ENCODE measurements around the gene CALU.

Gene CALU

DNA sequence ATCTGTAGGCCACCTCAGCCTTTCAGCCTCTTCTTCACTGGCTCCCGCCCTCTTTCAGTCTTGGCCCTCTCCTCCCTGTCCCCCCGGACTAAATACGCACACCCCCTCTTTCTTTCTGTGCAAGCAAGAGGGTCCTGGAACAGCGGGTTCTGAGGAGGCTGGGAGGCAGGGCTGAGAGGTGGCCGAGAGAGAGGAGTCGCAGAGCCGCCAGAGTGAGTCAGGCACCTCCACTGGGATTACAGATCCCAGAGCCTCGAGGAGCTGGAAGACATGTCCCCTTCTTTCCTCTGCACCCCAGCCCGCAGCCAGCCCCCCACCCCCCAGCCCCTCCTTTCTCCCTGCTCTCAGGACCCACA lies 52.8 kb downstream of the CALU start:
- no peak for DNase-seq (ENCODE audit: low read depth)
- H3K4me3 ChIP-seq (ENCODE audit: control insufficient read depth, low read depth, low read length): peak overlapping the region; percentile 95
- TF ChIP-seq, protein P1, sequence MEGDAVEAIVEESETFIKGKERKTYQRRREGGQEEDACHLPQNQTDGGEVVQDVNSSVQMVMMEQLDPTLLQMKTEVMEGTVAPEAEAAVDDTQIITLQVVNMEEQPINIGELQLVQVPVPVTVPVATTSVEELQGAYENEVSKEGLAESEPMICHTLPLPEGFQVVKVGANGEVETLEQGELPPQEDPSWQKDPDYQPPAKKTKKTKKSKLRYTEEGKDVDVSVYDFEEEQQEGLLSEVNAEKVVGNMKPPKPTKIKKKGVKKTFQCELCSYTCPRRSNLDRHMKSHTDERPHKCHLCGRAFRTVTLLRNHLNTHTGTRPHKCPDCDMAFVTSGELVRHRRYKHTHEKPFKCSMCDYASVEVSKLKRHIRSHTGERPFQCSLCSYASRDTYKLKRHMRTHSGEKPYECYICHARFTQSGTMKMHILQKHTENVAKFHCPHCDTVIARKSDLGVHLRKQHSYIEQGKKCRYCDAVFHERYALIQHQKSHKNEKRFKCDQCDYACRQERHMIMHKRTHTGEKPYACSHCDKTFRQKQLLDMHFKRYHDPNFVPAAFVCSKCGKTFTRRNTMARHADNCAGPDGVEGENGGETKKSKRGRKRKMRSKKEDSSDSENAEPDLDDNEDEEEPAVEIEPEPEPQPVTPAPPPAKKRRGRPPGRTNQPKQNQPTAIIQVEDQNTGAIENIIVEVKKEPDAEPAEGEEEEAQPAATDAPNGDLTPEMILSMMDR (IDR thresholded peaks at IDR 0.05; ENCODE audit: control insufficient read depth, insufficient read depth, low read depth, low read length, missing control alignments): no peak

DNA sequence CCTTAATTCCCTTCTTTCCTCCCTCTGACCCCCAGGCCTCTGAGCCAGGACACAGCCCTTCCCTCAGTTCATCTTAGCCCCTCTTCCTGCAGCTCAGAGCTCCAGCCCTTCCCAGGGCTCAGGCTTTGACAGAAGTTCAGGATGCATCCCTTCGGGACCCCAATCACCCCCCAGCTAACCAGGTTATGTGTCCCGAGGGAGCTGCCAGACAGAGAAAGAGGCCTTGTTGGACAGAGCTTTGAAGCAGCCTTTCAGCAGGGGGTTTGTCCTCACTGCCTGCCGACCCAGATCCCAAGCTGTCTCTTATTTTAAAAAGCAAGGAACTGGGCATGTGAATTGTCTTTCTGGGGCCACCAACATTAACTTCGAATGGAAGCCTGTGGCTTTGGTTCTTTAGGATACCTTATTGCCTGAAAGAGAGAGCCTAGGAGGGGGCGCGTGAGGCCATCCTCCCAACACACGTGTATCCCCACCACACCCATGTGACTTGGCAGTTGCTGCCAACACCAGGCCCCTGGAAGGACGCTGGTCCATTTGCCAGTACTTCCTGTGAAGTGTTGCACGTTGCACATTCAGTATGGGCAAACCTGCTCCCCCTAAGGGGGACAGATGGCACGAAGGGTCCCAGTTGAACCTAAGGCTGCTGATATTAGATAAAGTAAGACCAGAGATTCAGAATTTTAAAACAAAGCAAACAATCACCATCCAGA lies 53.5 kb downstream of the CALU start:
- TF ChIP-seq, protein P1 (IDR thresholded peaks at IDR 0.05; ENCODE audit: control insufficient read depth, insufficient read depth, low read depth, low read length, missing control alignments): no peak
- no peak for DNase-seq (ENCODE audit: low read depth)
- peak overlapping the region; percentile 95; the same call in 1 of the 2 replicates for H3K4me3 ChIP-seq (ENCODE audit: control insufficient read depth, low read depth, low read length)

DNA sequence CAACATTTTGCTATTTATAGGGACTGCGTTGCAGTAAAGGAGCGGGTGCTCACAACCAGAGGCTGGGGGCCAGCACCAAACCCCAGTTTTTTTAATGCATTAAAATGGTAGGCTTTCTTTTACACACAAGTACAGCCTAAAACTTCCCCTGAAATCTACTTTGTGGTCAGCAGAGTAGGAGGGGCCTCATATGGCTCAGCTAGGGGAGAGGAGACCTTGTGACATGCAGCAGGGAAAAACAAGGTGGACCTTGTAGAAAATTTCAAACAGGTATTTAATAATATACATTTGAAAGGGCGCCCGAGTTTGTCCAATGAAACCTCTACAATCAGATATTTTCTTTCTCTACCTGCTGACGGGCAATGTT lies 54.0 kb downstream of the CALU start:
- DNase-seq (ENCODE audit: low read depth): no peak
- TF ChIP-seq, protein P1 (IDR thresholded peaks at IDR 0.05; ENCODE audit: control insufficient read depth, insufficient read depth, low read depth, low read length, missing control alignments): no peak
- no peak overlapping the region for H3K4me3 ChIP-seq (ENCODE audit: control insufficient read depth, low read depth, low read length)

DNA sequence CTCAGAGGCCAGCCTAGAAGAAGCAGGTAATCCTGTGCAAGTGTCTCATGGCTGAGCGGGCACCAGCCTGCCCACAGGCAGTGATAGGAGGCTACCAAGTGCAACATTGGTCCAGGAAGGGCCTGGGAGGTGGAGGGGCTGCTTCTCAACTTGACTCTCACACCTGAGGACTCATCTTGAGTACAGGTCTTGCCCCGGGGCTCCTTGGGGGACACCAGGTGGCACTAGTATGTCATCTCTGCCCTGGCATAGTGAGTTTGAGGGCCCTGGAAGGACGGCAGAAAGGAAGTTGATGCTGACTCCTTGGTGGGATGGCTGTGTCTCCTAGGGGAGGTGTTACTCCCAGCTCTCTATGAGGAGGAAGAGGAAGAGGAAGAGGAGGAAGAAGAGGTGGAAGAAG lies 54.9 kb downstream of the CALU start:
- no peak for DNase-seq (ENCODE audit: low read depth)
- TF ChIP-seq, protein P1 (IDR thresholded peaks at IDR 0.05; ENCODE audit: control insufficient read depth, insufficient read depth, low read depth, low read length, missing control alignments): no peak
- no peak overlapping the region for H3K4me3 ChIP-seq (ENCODE audit: control insufficient read depth, low read depth, low read length)

DNA sequence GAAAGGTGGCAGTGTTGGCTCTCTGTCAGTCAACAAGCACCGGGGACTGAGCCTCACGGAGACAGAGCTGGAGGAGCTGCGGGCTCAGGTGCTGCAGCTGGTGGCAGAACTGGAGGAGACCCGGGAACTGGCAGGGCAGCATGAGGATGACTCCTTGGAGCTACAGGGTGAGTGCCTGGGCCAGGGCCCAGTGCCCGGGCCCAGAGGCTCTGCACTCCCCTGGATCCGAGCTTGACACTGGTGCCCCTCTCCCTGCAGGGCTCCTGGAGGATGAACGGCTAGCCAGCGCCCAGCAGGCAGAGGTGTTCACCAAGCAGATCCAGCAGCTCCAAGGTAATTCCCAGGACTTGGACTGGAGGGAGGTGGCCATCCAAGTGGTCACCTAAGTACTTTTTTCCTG lies 55.3 kb downstream of the CALU start:
- TF ChIP-seq, protein P1 (IDR thresholded peaks at IDR 0.05; ENCODE audit: control insufficient read depth, insufficient read depth, low read depth, low read length, missing control alignments): no peak
- no peak overlapping the region for H3K4me3 ChIP-seq (ENCODE audit: control insufficient read depth, low read depth, low read length)

DNA sequence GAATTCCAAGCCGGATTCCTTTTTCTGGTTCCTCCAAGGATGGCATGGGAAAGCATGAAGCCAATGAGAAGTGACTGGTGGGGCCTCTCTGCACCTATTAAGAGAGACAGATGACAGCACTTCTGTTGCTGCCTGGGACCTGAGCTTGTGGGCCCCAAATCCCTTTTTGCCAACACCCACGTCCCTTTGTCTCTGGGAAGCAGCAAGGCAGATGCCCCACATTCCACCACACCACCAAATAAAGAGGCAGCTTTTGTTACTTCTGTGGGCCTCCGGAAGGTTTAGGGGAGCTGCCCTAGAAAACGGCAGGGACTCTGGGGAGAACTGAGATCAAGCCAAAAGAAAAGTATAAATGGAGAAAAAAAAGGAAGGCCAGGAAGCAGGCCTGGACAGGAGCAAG lies 56.0 kb downstream of the CALU start:
- TF ChIP-seq, protein P1 (IDR thresholded peaks at IDR 0.05; ENCODE audit: control insufficient read depth, insufficient read depth, low read depth, low read length, missing control alignments): no peak
- H3K4me3 ChIP-seq (ENCODE audit: control insufficient read depth, low read depth, low read length): no peak overlapping the region
- no peak for DNase-seq (ENCODE audit: low read depth)

More for the DNA sequence above, 55.3 kb downstream of the CALU start:
- DNase-seq (ENCODE audit: low read depth): no peak

All from AG09309 (cell line).